WTC11 (cell line): ENCODE measurements around the gene BHLHE40. TPM values are rescaled to one million over a fixed set of nuclear protein-coding genes. Genes with fewer than 3 reads are reported as not detected.

Source experiments
- ATAC-seq: fragments of 200-7000 bp; cut with Tn5 transposase; 2 replicates; pipeline ENCODE4 v1.10.0; 2021; ENCODE audit warnings: mild to moderate bottlenecking, moderate library complexity
- CTCF ChIA-PET: fragments of 300-600 bp; sonication (Branson Sonifier 250); formaldehyde crosslinking; loops from one replicate; lab custom pipeline; 2021; ENCODE audit warnings: antibody characterized with exemption; lab: Charles Lee
- POLR2A ChIA-PET: fragments of 350-600 bp; sonication (Branson Sonifier 250); formaldehyde crosslinking; loops from one replicate; lab custom pipeline; 2021; ENCODE audit warnings: antibody characterized with exemption; lab: Charles Lee
- DNase-seq: peaks from one replicate; pipeline ENCODE4 v3.0.0; 2021; ENCODE audit warnings: low spot score
- H3K27ac Mint-ChIP-seq: 2 replicates; pipeline ENCODE4 v1.8.0; 2021; ENCODE audit warnings: mixed read lengths
- H3K27me3 Mint-ChIP-seq: 2 replicates; pipeline ENCODE4 v1.8.0; 2021; ENCODE audit warnings: low read depth, mild to moderate bottlenecking, moderate library complexity, mixed read lengths
- H3K36me3 Mint-ChIP-seq: 2 replicates; pipeline ENCODE4 v1.8.0; 2021; ENCODE audit warnings: mixed read lengths
- H3K4me1 Mint-ChIP-seq: 2 replicates; pipeline ENCODE4 v1.8.0; 2022; ENCODE audit warnings: mixed read lengths
- H3K4me3 Mint-ChIP-seq: 2 replicates; pipeline ENCODE4 v1.8.0; 2021; ENCODE audit warnings: mild to moderate bottlenecking, moderate library complexity, mixed read lengths
- H3K9me3 Mint-ChIP-seq: 2 replicates; pipeline ENCODE4 v1.8.0; 2021; ENCODE audit warnings: mixed read lengths
- CBFB ChIP-seq: sonication (generic); formaldehyde crosslinking; IDR thresholded peaks from 2 replicates; pipeline ENCODE4 v1.8.1; 2022; ENCODE audit warnings: mild to moderate bottlenecking, low read depth, missing genetic modification reagents
- GABPB1 ChIP-seq: sonication (generic); formaldehyde crosslinking; IDR thresholded peaks from 2 replicates; pipeline ENCODE4 v1.8.1; 2023; ENCODE audit warnings: mild to moderate bottlenecking, missing genetic modification reagents
- GRHL2 ChIP-seq: fragments of 250-450 bp; sonication (Bioruptor Pico); IDR thresholded peaks from 2 replicates; pipeline ENCODE4 v1.8.0; 2022; ENCODE audit warnings: mild to moderate bottlenecking, moderate library complexity; ENCODE audit not compliant: insufficient replicate concordance, severe bottlenecking
- JAZF1 ChIP-seq: fragments of 250-450 bp; sonication (Bioruptor Pico); IDR thresholded peaks from 2 replicates; pipeline ENCODE4 v1.9.0; 2021; ENCODE audit warnings: moderate library complexity, mild to moderate bottlenecking, inconsistent platforms
- JUN ChIP-seq: sonication (generic); formaldehyde crosslinking; IDR thresholded peaks from 2 replicates; pipeline ENCODE4 v1.8.0; 2023; ENCODE audit warnings: mild to moderate bottlenecking, missing genetic modification reagents
- NFATC4 ChIP-seq: fragments of 250-450 bp; sonication (Bioruptor Pico); IDR thresholded peaks from 2 replicates; pipeline ENCODE4 v1.9.0; 2021; ENCODE audit warnings: mild to moderate bottlenecking
- PRRX2 ChIP-seq: fragments of 250-450 bp; sonication (Bioruptor Pico); IDR thresholded peaks from 2 replicates; pipeline ENCODE4 v1.8.0; 2021; ENCODE audit warnings: mild to moderate bottlenecking
- RORB ChIP-seq: fragments of 250-450 bp; sonication (Bioruptor Pico); IDR thresholded peaks from 2 replicates; pipeline ENCODE4 v1.9.0; 2021; ENCODE audit warnings: mild to moderate bottlenecking
- TCF7 ChIP-seq: sonication (generic); formaldehyde crosslinking; IDR thresholded peaks from 2 replicates; pipeline ENCODE4 v1.8.0; 2022; ENCODE audit warnings: mild to moderate bottlenecking, low read depth, missing genetic modification reagents, moderate library complexity
- ZBTB21 ChIP-seq: sonication (generic); formaldehyde crosslinking; IDR thresholded peaks from 2 replicates; pipeline ENCODE4 v1.8.1; 2023; ENCODE audit warnings: mild to moderate bottlenecking, missing genetic modification reagents, borderline replicate concordance
- ZNF423 ChIP-seq: fragments of 250-450 bp; sonication (Bioruptor Pico); IDR thresholded peaks from 2 replicates; pipeline ENCODE4 v2.1.2; 2022; ENCODE audit warnings: mild to moderate bottlenecking, moderate library complexity
- total RNA-seq: library from RNA; stranded (reverse); gene quantifications from 3 replicates; pipeline ENCODE4 v1.2.3, GENCODE V29; 2021
- TF ChIP-seq, protein P1 (sequence below): sonication (generic); formaldehyde crosslinking; IDR thresholded peaks from 2 replicates; pipeline ENCODE4 v1.8.1; 2023; ENCODE audit warnings: mild to moderate bottlenecking, missing genetic modification reagents, moderate library complexity
- TF ChIP-seq, protein P2 (sequence below): sonication (generic); formaldehyde crosslinking; IDR thresholded peaks from 2 replicates; pipeline ENCODE4 v1.8.1; 2022; ENCODE audit warnings: mild to moderate bottlenecking, moderate library complexity, missing genetic modification reagents
- TF ChIP-seq, protein P3 (sequence below): fragments of 250-450 bp; sonication (Bioruptor Pico); IDR thresholded peaks from 2 replicates; pipeline ENCODE4 v1.9.0; 2021; ENCODE audit warnings: mild to moderate bottlenecking
- TF ChIP-seq, protein P4 (sequence below): fragments of 250-450 bp; sonication (Bioruptor Pico); IDR thresholded peaks from 2 replicates; pipeline ENCODE4 v1.9.0; 2021; ENCODE audit warnings: mild to moderate bottlenecking
- TF ChIP-seq, protein P5 (sequence below): fragments of 200-600 bp; IDR thresholded peaks from 2 replicates; pipeline ENCODE4 v1.8.0; 2022; ENCODE audit warnings: antibody characterized with exemption
- TF ChIP-seq, protein P6 (sequence below): sonication (generic); formaldehyde crosslinking; IDR thresholded peaks from 2 replicates; pipeline ENCODE4 v1.8.1; 2022; ENCODE audit warnings: low read depth, mild to moderate bottlenecking, moderate library complexity, missing genetic modification reagents, borderline replicate concordance

The BHLHE40 gene
- total RNA-seq, 1 experiment from 2014 or later: 5.7 TPM

DNA sequence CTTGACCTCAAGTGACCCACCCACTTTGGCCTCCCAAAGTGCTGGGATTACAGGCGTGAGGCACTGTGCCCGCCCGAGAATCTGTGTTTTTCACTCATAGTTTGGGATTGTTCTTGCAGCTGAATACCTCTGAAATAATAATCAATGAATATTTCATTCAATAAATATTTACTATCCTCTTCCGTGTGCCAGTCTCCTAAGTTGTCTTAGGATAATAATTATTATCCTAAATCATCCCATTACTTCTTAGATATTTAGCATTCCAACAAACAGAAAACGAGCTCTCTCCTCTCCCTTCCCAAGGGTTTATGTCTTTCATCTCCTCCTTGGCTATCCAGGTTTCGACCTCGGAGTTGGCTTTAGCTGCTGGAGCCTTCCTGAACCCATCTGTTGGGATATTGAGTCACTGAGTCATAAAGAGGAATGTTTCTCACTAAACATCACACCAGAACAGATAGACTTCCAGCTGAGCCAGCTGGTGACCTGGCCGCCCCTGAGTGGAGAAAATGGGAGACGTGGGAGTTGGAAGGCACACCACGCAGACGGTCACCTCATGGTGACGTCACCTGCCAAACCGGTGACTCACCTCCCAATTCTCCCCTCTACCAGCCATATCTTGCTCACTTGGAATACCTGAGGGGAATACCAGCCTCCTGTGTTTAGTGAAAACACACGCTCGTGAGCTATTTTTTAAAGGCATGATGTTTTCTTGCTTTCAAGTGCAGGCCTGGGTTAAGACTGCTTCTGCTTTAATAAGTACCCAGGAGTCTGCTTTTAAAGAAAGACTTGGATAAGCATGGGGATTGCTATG lies 43.9 kb downstream of the BHLHE40 start:
- POLR2A ChIA-PET: interaction anchor here (0.9 kb wide), 1 partner anchor 11 kb away, joined by 6 read pairs; no protein-coding TSS in a partner anchor
- H3K4me1 Mint-ChIP-seq: peaks cover 8% of the 10 kb centered on the region
- CTCF ChIA-PET: interaction anchor here (0.6 to 3.0 kb wide), 3 partner anchors 24 to 47 kb away, joined by 5 to 15 read pairs (median 7); no protein-coding TSS in a partner anchor
- TF ChIP-seq GABPB1 (CRISPR knock-in tag) (0 out of 2 replicates have a peak, but pooled peaks have one; percentile 10), JUN (CRISPR knock-in tag) (no peak)
- H3K9me3 Mint-ChIP-seq: no peaks in the 10 kb centered on the region
- H3K27me3 Mint-ChIP-seq: no peaks in the 10 kb centered on the region; the same call in none of the 2 replicates
- no peak for ATAC-seq
- no peak for DNase-seq
- H3K36me3 Mint-ChIP-seq: no peaks in the 10 kb centered on the region
- H3K27ac Mint-ChIP-seq: peak overlapping the region; percentile 8; the same call in 1 of the 2 replicates
- H3K4me3 Mint-ChIP-seq: no peak overlapping the region

DNA sequence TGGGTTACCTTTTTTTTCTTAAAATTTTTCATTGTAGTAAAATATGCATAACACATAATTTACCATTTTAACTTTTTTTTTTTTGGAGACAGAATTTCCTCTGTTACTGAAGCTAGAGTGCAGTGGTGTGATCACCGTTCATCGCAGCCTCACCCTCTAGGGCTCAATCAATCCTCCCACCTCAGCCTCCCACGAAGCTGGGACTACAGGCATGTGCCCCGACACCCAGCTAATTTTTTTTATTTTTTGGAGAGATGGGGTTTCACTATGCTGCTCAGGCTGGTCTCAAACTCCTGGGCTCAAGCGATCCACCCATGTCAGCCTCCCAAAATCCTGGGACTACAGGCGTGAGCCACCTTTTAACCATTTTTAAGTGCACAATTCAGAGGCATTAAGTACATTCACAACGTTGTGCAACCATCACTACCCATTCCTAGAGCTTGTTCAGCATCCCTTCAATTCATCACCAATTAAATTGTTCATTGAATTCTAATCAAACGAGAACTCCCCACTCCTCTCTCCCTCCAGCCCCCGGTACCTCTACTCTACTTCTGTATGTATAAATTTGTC lies 44.6 kb downstream of the BHLHE40 start:
- Mint-ChIP-seq H3K27me3 (no peaks in the 10 kb centered on the region; the same call in none of the 2 replicates), H3K9me3 (no peaks in the 10 kb centered on the region), H3K4me1 (peaks cover 8% of the 10 kb centered on the region), H3K36me3 (no peaks in the 10 kb centered on the region), H3K4me3 (no peak overlapping the region), H3K27ac (no peak overlapping the region)
- ATAC-seq: no peak
- POLR2A ChIA-PET: interaction anchor here (0.9 kb wide), 1 partner anchor 11 kb away, joined by 6 read pairs; no protein-coding TSS in a partner anchor
- CTCF ChIA-PET: interaction anchor here (0.6 to 3.0 kb wide), 4 partner anchors 11 to 48 kb away, joined by 4 to 15 read pairs (median 6); no protein-coding TSS in a partner anchor
- DNase-seq: no peak
- TF ChIP-seq, protein P1, sequence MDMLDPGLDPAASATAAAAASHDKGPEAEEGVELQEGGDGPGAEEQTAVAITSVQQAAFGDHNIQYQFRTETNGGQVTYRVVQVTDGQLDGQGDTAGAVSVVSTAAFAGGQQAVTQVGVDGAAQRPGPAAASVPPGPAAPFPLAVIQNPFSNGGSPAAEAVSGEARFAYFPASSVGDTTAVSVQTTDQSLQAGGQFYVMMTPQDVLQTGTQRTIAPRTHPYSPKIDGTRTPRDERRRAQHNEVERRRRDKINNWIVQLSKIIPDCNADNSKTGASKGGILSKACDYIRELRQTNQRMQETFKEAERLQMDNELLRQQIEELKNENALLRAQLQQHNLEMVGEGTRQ (CRISPR knock-in tag): no peak
- TF ChIP-seq CBFB (CRISPR knock-in tag) (no peak), ZNF423 (no peak), TCF7 (no peak), PRRX2 (no peak), GRHL2 (CRISPR knock-in tag) (no peak), ZBTB21 (CRISPR knock-in tag) (no peak), JAZF1 (no peak), NFATC4 (CRISPR knock-in tag) (no peak), RORB (no peak)
- TF ChIP-seq, protein P2, sequence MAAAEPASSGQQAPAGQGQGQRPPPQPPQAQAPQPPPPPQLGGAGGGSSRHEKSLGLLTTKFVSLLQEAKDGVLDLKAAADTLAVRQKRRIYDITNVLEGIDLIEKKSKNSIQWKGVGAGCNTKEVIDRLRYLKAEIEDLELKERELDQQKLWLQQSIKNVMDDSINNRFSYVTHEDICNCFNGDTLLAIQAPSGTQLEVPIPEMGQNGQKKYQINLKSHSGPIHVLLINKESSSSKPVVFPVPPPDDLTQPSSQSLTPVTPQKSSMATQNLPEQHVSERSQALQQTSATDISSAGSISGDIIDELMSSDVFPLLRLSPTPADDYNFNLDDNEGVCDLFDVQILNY: no peak
- TF ChIP-seq, protein P3, sequence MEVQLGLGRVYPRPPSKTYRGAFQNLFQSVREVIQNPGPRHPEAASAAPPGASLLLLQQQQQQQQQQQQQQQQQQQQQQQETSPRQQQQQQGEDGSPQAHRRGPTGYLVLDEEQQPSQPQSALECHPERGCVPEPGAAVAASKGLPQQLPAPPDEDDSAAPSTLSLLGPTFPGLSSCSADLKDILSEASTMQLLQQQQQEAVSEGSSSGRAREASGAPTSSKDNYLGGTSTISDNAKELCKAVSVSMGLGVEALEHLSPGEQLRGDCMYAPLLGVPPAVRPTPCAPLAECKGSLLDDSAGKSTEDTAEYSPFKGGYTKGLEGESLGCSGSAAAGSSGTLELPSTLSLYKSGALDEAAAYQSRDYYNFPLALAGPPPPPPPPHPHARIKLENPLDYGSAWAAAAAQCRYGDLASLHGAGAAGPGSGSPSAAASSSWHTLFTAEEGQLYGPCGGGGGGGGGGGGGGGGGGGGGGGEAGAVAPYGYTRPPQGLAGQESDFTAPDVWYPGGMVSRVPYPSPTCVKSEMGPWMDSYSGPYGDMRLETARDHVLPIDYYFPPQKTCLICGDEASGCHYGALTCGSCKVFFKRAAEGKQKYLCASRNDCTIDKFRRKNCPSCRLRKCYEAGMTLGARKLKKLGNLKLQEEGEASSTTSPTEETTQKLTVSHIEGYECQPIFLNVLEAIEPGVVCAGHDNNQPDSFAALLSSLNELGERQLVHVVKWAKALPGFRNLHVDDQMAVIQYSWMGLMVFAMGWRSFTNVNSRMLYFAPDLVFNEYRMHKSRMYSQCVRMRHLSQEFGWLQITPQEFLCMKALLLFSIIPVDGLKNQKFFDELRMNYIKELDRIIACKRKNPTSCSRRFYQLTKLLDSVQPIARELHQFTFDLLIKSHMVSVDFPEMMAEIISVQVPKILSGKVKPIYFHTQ (CRISPR knock-in tag): no peak
- TF ChIP-seq, protein P4, sequence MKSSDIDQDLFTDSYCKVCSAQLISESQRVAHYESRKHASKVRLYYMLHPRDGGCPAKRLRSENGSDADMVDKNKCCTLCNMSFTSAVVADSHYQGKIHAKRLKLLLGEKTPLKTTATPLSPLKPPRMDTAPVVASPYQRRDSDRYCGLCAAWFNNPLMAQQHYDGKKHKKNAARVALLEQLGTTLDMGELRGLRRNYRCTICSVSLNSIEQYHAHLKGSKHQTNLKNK: no peak
- TF ChIP-seq, protein P5, sequence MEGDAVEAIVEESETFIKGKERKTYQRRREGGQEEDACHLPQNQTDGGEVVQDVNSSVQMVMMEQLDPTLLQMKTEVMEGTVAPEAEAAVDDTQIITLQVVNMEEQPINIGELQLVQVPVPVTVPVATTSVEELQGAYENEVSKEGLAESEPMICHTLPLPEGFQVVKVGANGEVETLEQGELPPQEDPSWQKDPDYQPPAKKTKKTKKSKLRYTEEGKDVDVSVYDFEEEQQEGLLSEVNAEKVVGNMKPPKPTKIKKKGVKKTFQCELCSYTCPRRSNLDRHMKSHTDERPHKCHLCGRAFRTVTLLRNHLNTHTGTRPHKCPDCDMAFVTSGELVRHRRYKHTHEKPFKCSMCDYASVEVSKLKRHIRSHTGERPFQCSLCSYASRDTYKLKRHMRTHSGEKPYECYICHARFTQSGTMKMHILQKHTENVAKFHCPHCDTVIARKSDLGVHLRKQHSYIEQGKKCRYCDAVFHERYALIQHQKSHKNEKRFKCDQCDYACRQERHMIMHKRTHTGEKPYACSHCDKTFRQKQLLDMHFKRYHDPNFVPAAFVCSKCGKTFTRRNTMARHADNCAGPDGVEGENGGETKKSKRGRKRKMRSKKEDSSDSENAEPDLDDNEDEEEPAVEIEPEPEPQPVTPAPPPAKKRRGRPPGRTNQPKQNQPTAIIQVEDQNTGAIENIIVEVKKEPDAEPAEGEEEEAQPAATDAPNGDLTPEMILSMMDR: no peak
- TF ChIP-seq, protein P6, sequence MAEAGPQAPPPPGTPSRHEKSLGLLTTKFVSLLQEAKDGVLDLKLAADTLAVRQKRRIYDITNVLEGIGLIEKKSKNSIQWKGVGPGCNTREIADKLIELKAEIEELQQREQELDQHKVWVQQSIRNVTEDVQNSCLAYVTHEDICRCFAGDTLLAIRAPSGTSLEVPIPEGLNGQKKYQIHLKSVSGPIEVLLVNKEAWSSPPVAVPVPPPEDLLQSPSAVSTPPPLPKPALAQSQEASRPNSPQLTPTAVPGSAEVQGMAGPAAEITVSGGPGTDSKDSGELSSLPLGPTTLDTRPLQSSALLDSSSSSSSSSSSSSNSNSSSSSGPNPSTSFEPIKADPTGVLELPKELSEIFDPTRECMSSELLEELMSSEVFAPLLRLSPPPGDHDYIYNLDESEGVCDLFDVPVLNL (CRISPR knock-in tag): no peak
